ENCODE measurements around the gene HINT2.

- TF ChIP-seq CTCF (IDR thresholded peaks at IDR 0.05) (no peak), POLR2AphosphoS5 (IDR thresholded peaks at IDR 0.05) (no peak), EP300 (IDR thresholded peaks at IDR 0.05) (no peak)
These were observed 47.8 kb downstream of the HINT2 start for GRCh38 chr9:35766997-35767396.
